ENCODE data around the gene RIBC2. TPM values are rescaled to one million over a fixed set of nuclear protein-coding genes. Genes with fewer than 3 reads are reported as not detected.
A peak's percentile ranks its signal among the peaks of the same experiment; 100 is the strongest.
"Not testable (repeated sequence)": the region's sequence is repeated elsewhere in the genome, so short reads cannot be mapped to it uniquely, and the experiment has no call there.

The RIBC2 gene
- polyA plus RNA-seq, 4 donors: 1.9 to 8.0 TPM; not detected in 2

DNA sequence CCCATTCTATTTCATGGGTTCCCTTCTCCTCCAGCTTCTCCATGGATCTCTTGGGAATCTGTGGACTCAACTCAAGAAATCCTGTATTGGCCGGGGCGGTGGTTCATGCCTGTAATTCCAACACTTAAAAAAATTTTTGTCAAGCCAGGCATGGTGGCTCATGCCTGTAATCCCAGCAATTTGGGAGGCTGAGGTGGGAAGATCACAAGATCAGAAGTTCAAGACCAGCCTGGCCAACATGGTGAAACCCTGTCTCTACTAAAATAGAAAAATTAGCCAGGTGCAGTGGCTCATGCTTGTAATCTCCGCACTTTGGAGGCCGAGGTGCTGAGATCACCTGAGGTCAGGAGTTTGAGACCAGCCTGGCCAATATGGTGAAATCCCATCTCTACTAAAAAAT is 34.1 kb downstream of the RIBC2 start:
- not testable (repeated sequence) for FAIRE-seq; H3K27me3 ChIP-seq (ENCODE audit: control insufficient read depth in 3 of 3, insufficient read depth in 3 of 3, low read length in 3 of 3); H3K36me3 ChIP-seq (ENCODE audit: control insufficient read depth in 3 of 3, insufficient read depth in 2 of 3, low read depth in 1 of 3, low read length in 3 of 3); H3K4me3 ChIP-seq (ENCODE audit: low read depth in 1 of 3, low read length in 3 of 3); DNase-seq; H3K27ac ChIP-seq (ENCODE audit: low read depth in 1 of 3, low read length in 2 of 3); H3K9me3 ChIP-seq (ENCODE audit: control insufficient read depth in 2 of 2, insufficient read depth in 1 of 2, low read depth in 1 of 2, low read length in 1 of 2); H3K4me1 ChIP-seq (ENCODE audit: control insufficient read depth in 3 of 3, insufficient read depth in 2 of 3, low read depth in 1 of 3, low read length in 2 of 3)
- WGBS, 3 donors: 92 to 97% (median 92%) methylated on average over 4 of the region's 4 CpGs

DNA sequence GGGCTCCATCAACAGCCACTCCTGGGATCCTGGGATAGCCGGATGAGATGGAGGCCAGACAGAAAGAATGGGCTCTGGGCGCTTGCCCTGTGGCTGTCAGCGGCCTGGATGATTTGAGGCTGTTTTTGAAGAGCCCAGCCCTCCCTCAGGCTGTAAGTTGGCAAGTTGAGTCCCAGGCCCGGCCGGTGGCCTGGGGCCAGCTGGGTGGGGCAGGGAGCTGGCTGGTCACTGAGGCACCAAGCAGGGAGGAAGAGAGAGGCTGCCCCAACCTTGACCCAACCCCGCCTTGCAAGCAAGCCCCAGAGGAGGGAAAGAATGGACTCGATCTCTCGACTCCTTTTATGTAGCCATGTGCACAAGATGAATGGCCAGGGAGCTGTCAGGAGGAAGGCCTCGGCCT is 34.9 kb downstream of the RIBC2 start:
- no peak for DNase-seq
- no peaks in the 10 kb centered on the region for H3K9me3 ChIP-seq (ENCODE audit: control insufficient read depth in 2 of 2, insufficient read depth in 1 of 2, low read depth in 1 of 2, low read length in 1 of 2)
- no peak overlapping the region for H3K4me3 ChIP-seq (ENCODE audit: low read depth in 1 of 3, low read length in 3 of 3)
- H3K27me3 ChIP-seq (ENCODE audit: control insufficient read depth in 3 of 3, insufficient read depth in 3 of 3, low read length in 3 of 3): peaks cover 0 to 2% (median 0%) of the 10 kb centered on the region in 3 donors
- no peak for FAIRE-seq
- WGBS, 3 donors: 67 to 78% (median 69%) methylated on average over 9 of the region's 9 CpGs
- H3K4me1 ChIP-seq (ENCODE audit: control insufficient read depth in 3 of 3, insufficient read depth in 2 of 3, low read depth in 1 of 3, low read length in 2 of 3): no peaks in the 10 kb centered on the region
- no peaks in the 10 kb centered on the region for H3K36me3 ChIP-seq (ENCODE audit: control insufficient read depth in 3 of 3, insufficient read depth in 2 of 3, low read depth in 1 of 3, low read length in 3 of 3)
- H3K27ac ChIP-seq (ENCODE audit: low read depth in 1 of 3, low read length in 2 of 3): no peak overlapping the region

DNA sequence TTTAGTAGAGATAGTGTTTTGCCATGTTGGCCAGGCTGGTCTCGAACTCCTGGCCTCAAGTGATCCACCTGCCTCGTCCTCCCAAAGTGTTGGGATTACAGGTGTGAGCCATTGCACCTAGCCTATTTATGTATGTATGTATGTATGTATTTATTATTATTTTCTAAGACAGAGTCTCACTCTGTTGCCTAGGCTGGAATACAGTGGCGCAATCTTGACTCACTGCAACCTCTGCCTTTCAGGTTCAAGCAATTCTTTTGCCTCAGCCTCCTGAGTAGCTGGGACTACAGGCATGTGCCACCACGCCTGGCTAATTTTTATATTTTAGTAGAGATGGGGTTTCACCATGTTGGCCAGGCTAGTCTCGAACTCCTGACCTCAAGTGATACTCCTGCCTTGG is 35.9 kb downstream of the RIBC2 start:
- H3K9me3 ChIP-seq (ENCODE audit: control insufficient read depth in 2 of 2, insufficient read depth in 1 of 2, low read depth in 1 of 2, low read length in 1 of 2); H3K36me3 ChIP-seq (ENCODE audit: control insufficient read depth in 3 of 3, insufficient read depth in 2 of 3, low read depth in 1 of 3, low read length in 3 of 3); FAIRE-seq; H3K27me3 ChIP-seq (ENCODE audit: control insufficient read depth in 3 of 3, insufficient read depth in 3 of 3, low read length in 3 of 3); DNase-seq; H3K4me1 ChIP-seq (ENCODE audit: control insufficient read depth in 3 of 3, insufficient read depth in 2 of 3, low read depth in 1 of 3, low read length in 2 of 3); H3K27ac ChIP-seq (ENCODE audit: low read depth in 1 of 3, low read length in 2 of 3); H3K4me3 ChIP-seq (ENCODE audit: low read depth in 1 of 3, low read length in 3 of 3): not testable (repeated sequence)
- 82 to 90% (median 89%) methylated on average over 5 of the region's 5 CpGs for WGBS, 3 donors

- DNase-seq (no peak), FAIRE-seq (no peak)
- Histone ChIP-seq H3K4me3 (ENCODE audit: low read depth in 1 of 3, low read length in 3 of 3) (no peak overlapping the region), H3K27me3 (ENCODE audit: control insufficient read depth in 3 of 3, insufficient read depth in 3 of 3, low read length in 3 of 3) (peaks cover 0 to 2% (median 0%) of the 10 kb centered on the region in 3 donors), H3K4me1 (ENCODE audit: control insufficient read depth in 3 of 3, insufficient read depth in 2 of 3, low read depth in 1 of 3, low read length in 2 of 3) (no peaks in the 10 kb centered on the region), H3K9me3 (ENCODE audit: control insufficient read depth in 2 of 2, insufficient read depth in 1 of 2, low read depth in 1 of 2, low read length in 1 of 2) (no peaks in the 10 kb centered on the region), H3K36me3 (ENCODE audit: control insufficient read depth in 3 of 3, insufficient read depth in 2 of 3, low read depth in 1 of 3, low read length in 3 of 3) (no peaks in the 10 kb centered on the region), H3K27ac (ENCODE audit: low read depth in 1 of 3, low read length in 2 of 3) (peak overlapping the region in 1 of 3 donors; percentile 58)
- WGBS, 3 donors: 81 to 90% (median 89%) methylated on average over 16 of the region's 16 CpGs
Observed at GRCh38 chr22:45450101-45450785, 36.8 kb downstream of the RIBC2 start.

GRCh38 chr22:45450921-45451651 is 37.6 kb downstream of the RIBC2 start:
- WGBS, 3 donors: 63 to 80% (median 67%) methylated on average over 12 of the region's 12 CpGs
- DNase-seq (no peak), FAIRE-seq (no peak)
- no peaks in the 10 kb centered on the region for H3K36me3 ChIP-seq (ENCODE audit: control insufficient read depth in 3 of 3, insufficient read depth in 2 of 3, low read depth in 1 of 3, low read length in 3 of 3)
- H3K27me3 ChIP-seq (ENCODE audit: control insufficient read depth in 3 of 3, insufficient read depth in 3 of 3, low read length in 3 of 3): no peaks in the 10 kb centered on the region
- H3K9me3 ChIP-seq (ENCODE audit: control insufficient read depth in 2 of 2, insufficient read depth in 1 of 2, low read depth in 1 of 2, low read length in 1 of 2): no peaks in the 10 kb centered on the region
- H3K4me3 ChIP-seq (ENCODE audit: low read depth in 1 of 3, low read length in 3 of 3): no peak overlapping the region
- H3K4me1 ChIP-seq (ENCODE audit: control insufficient read depth in 3 of 3, insufficient read depth in 2 of 3, low read depth in 1 of 3, low read length in 2 of 3): no peaks in the 10 kb centered on the region
- H3K27ac ChIP-seq (ENCODE audit: low read depth in 1 of 3, low read length in 2 of 3): peak overlapping the region in 2 of 3 donors; percentile 32 to 58

GRCh38 chr22:45451972-45452371 is 38.5 kb downstream of the RIBC2 start:
- FAIRE-seq (no peak), DNase-seq (no peak)
- H3K36me3 ChIP-seq (ENCODE audit: control insufficient read depth in 3 of 3, insufficient read depth in 2 of 3, low read depth in 1 of 3, low read length in 3 of 3): no peaks in the 10 kb centered on the region
- WGBS, 3 donors: 80 to 81% (median 80%) methylated on average over 6 of the region's 6 CpGs
- H3K4me3 ChIP-seq (ENCODE audit: low read depth in 1 of 3, low read length in 3 of 3): no peak overlapping the region
- H3K4me1 ChIP-seq (ENCODE audit: control insufficient read depth in 3 of 3, insufficient read depth in 2 of 3, low read depth in 1 of 3, low read length in 2 of 3): no peaks in the 10 kb centered on the region
- no peaks in the 10 kb centered on the region for H3K9me3 ChIP-seq (ENCODE audit: control insufficient read depth in 2 of 2, insufficient read depth in 1 of 2, low read depth in 1 of 2, low read length in 1 of 2)
- no peaks in the 10 kb centered on the region for H3K27me3 ChIP-seq (ENCODE audit: control insufficient read depth in 3 of 3, insufficient read depth in 3 of 3, low read length in 3 of 3)
- no peak overlapping the region for H3K27ac ChIP-seq (ENCODE audit: low read depth in 1 of 3, low read length in 2 of 3)

- no peak for FAIRE-seq
- Histone ChIP-seq H3K9me3 (ENCODE audit: control insufficient read depth in 2 of 2, insufficient read depth in 1 of 2, low read depth in 1 of 2, low read length in 1 of 2) (no peaks in the 10 kb centered on the region), H3K36me3 (ENCODE audit: control insufficient read depth in 3 of 3, insufficient read depth in 2 of 3, low read depth in 1 of 3, low read length in 3 of 3) (no peaks in the 10 kb centered on the region), H3K4me1 (ENCODE audit: control insufficient read depth in 3 of 3, insufficient read depth in 2 of 3, low read depth in 1 of 3, low read length in 2 of 3) (no peaks in the 10 kb centered on the region), H3K27ac (ENCODE audit: low read depth in 1 of 3, low read length in 2 of 3) (peak overlapping the region in 1 of 3 donors; percentile 32), H3K4me3 (ENCODE audit: low read depth in 1 of 3, low read length in 3 of 3) (no peak overlapping the region), H3K27me3 (ENCODE audit: control insufficient read depth in 3 of 3, insufficient read depth in 3 of 3, low read length in 3 of 3) (no peaks in the 10 kb centered on the region)
- no peak for DNase-seq
- WGBS, 3 donors: 60 to 68% (median 64%) methylated on average over 8 of the region's 8 CpGs
Observed at GRCh38 chr22:45452565-45453379, 39.3 kb downstream of the RIBC2 start.

GRCh38 chr22:45453764-45454163 is 40.3 kb downstream of the RIBC2 start:
- Histone ChIP-seq H3K27ac (ENCODE audit: low read depth in 1 of 3, low read length in 2 of 3) (no peak overlapping the region), H3K36me3 (ENCODE audit: control insufficient read depth in 3 of 3, insufficient read depth in 2 of 3, low read depth in 1 of 3, low read length in 3 of 3) (no peaks in the 10 kb centered on the region), H3K9me3 (ENCODE audit: control insufficient read depth in 2 of 2, insufficient read depth in 1 of 2, low read depth in 1 of 2, low read length in 1 of 2) (no peaks in the 10 kb centered on the region), H3K27me3 (ENCODE audit: control insufficient read depth in 3 of 3, insufficient read depth in 3 of 3, low read length in 3 of 3) (no peaks in the 10 kb centered on the region), H3K4me1 (ENCODE audit: control insufficient read depth in 3 of 3, insufficient read depth in 2 of 3, low read depth in 1 of 3, low read length in 2 of 3) (no peaks in the 10 kb centered on the region), H3K4me3 (ENCODE audit: low read depth in 1 of 3, low read length in 3 of 3) (no peak overlapping the region)
- FAIRE-seq (no peak), DNase-seq (no peak)
- 88 to 96% (median 90%) methylated on average over 6 of the region's 6 CpGs for WGBS, 3 donors
